Skeletal muscle satellite cell (primary cell): ENCODE data around the gene LDHAL6B. TPM values are rescaled to one million over a fixed set of nuclear protein-coding genes. Genes with fewer than 3 reads are reported as not detected.

Source experiments
- small RNA-seq: library from RNA; depleted of rRNA; stranded (forward); fragments of <200 nt; gene quantifications from one replicate; pipeline ENCODE3, GENCODE V24; 2012

The LDHAL6B gene

Small RNA genes lying within 50 kb of the gene (small RNA-seq; reads per million reads assigned to genes)
- gene MIR2116 (3.8 reads per million, percentile 82 among the genes with 10 or more reads in this experiment), gene RNU4-80P (not detected)
